B cell (primary cell): ENCODE results near the gene CALN1.

ENCODE experiments used
- EZH2 ChIP-seq: IDR thresholded peaks from 2 replicates; pipeline ENCODE4 v1.6.1; 2012; ENCODE audit warnings: borderline replicate concordance, low read depth, mild to moderate bottlenecking, moderate library complexity, low read length; ENCODE audit not compliant: insufficient read depth, poor library complexity, severe bottlenecking
- TF ChIP-seq, protein P1 (sequence below): fragments of 200-600 bp; IDR thresholded peaks from one replicate; pipeline ENCODE4 v1.8.0; 2022; ENCODE audit warnings: antibody characterized with exemption, mild to moderate bottlenecking

GRCh38 chr7:72118366-72118765 lies 293.8 kb downstream of the CALN1 start:
- TF ChIP-seq, protein P1, sequence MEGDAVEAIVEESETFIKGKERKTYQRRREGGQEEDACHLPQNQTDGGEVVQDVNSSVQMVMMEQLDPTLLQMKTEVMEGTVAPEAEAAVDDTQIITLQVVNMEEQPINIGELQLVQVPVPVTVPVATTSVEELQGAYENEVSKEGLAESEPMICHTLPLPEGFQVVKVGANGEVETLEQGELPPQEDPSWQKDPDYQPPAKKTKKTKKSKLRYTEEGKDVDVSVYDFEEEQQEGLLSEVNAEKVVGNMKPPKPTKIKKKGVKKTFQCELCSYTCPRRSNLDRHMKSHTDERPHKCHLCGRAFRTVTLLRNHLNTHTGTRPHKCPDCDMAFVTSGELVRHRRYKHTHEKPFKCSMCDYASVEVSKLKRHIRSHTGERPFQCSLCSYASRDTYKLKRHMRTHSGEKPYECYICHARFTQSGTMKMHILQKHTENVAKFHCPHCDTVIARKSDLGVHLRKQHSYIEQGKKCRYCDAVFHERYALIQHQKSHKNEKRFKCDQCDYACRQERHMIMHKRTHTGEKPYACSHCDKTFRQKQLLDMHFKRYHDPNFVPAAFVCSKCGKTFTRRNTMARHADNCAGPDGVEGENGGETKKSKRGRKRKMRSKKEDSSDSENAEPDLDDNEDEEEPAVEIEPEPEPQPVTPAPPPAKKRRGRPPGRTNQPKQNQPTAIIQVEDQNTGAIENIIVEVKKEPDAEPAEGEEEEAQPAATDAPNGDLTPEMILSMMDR = no peak
- no peak for TF ChIP-seq EZH2
